ENCODE results near the gene ZC3H18. TPM values are rescaled to one million over a fixed set of nuclear protein-coding genes. Genes with fewer than 3 reads are reported as not detected.

The ZC3H18 gene
- polyA plus RNA-seq, 1 donor from 2014 or later, result 12.8 TPM

- TF ChIP-seq EP300 (conservative IDR thresholded peaks at IDR 0.05; ENCODE audit: poor library complexity, severe bottlenecking) (no peak), POLR2AphosphoS5 (IDR thresholded peaks at IDR 0.05) (no peak), EZH2 (IDR thresholded peaks at IDR 0.05; ENCODE audit: borderline replicate concordance, insufficient read depth, low read length, poor library complexity, severe bottlenecking) (no peak), MXI1 (conservative IDR thresholded peaks at IDR 0.05; ENCODE audit: poor library complexity, severe bottlenecking) (no peak), CTCF (IDR thresholded peaks at IDR 0.05; ENCODE audit: poor library complexity, severe bottlenecking) (no peak), REST (IDR thresholded peaks at IDR 0.05; ENCODE audit: borderline replicate concordance) (no peak), TAF1 (IDR thresholded peaks at IDR 0.05; ENCODE audit: low read depth) (no peak), SMC3 (conservative IDR thresholded peaks at IDR 0.05; ENCODE audit: poor library complexity) (no peak), RAD21 (conservative IDR thresholded peaks at IDR 0.05) (no peak)
- no peaks in the 10 kb centered on the region for H3K79me2 ChIP-seq (replicated peaks; ENCODE audit: insufficient read depth, low read length)
- no peaks in the 10 kb centered on the region for H3K36me3 ChIP-seq (ENCODE audit: insufficient read depth, low read length)
- H3K4me3 ChIP-seq (ENCODE audit: low read length), result no peak overlapping the region
- H3K4me2 ChIP-seq (ENCODE audit: low read length), result no peak overlapping the region
- H3K9me3 ChIP-seq (ENCODE audit: low read length), result no peaks in the 10 kb centered on the region
- no peaks in the 10 kb centered on the region for H3K27me3 ChIP-seq (ENCODE audit: insufficient read depth, low read depth, low read length)
- no peak overlapping the region for H3K27ac ChIP-seq (ENCODE audit: low read length)
- no peaks in the 10 kb centered on the region for H4K20me1 ChIP-seq (ENCODE audit: insufficient read depth)
- H3K9ac ChIP-seq (ENCODE audit: low read length), result no peak overlapping the region
- no peaks in the 10 kb centered on the region for H3F3A ChIP-seq (ENCODE audit: insufficient read depth, low read length, poor library complexity, severe bottlenecking)
- no peaks in the 10 kb centered on the region for H3K9me2 ChIP-seq (ENCODE audit: insufficient read depth, low read length)
- no peak overlapping the region for H2AFZ ChIP-seq (ENCODE audit: low read depth, low read length)
Measured at GRCh38 chr16:88645941-88646340, 75.7 kb downstream of the ZC3H18 start.

GRCh38 chr16:88646345-88647034 lies 76.3 kb downstream of the ZC3H18 start:
- no peaks in the 10 kb centered on the region for H3K79me2 ChIP-seq (replicated peaks; ENCODE audit: insufficient read depth, low read length)
- H3K4me2 ChIP-seq (ENCODE audit: low read length), result no peak overlapping the region
- H3K9ac ChIP-seq (ENCODE audit: low read length), result no peak overlapping the region
- no peak overlapping the region for H3K4me3 ChIP-seq (ENCODE audit: low read length)
- no peaks in the 10 kb centered on the region for H3K36me3 ChIP-seq (ENCODE audit: insufficient read depth, low read length)
- no peaks in the 10 kb centered on the region for H3K27me3 ChIP-seq (ENCODE audit: insufficient read depth, low read depth, low read length)
- H3K27ac ChIP-seq (ENCODE audit: low read length), result no peak overlapping the region
- no peak for TF ChIP-seq EP300 (conservative IDR thresholded peaks at IDR 0.05; ENCODE audit: poor library complexity, severe bottlenecking)
- no peak for TF ChIP-seq MXI1 (conservative IDR thresholded peaks at IDR 0.05; ENCODE audit: poor library complexity, severe bottlenecking)
- TF ChIP-seq POLR2AphosphoS5 (IDR thresholded peaks at IDR 0.05), result no peak
- TF ChIP-seq REST (IDR thresholded peaks at IDR 0.05; ENCODE audit: borderline replicate concordance), result no peak
- no peak for TF ChIP-seq TAF1 (IDR thresholded peaks at IDR 0.05; ENCODE audit: low read depth)
- no peak for TF ChIP-seq CTCF (IDR thresholded peaks at IDR 0.05; ENCODE audit: poor library complexity, severe bottlenecking)
- TF ChIP-seq RAD21 (conservative IDR thresholded peaks at IDR 0.05), result no peak
- no peak for TF ChIP-seq EZH2 (IDR thresholded peaks at IDR 0.05; ENCODE audit: borderline replicate concordance, insufficient read depth, low read length, poor library complexity, severe bottlenecking)
- no peaks in the 10 kb centered on the region for H3K9me2 ChIP-seq (ENCODE audit: insufficient read depth, low read length)
- H3K9me3 ChIP-seq (ENCODE audit: low read length), result no peaks in the 10 kb centered on the region
- no peaks in the 10 kb centered on the region for H4K20me1 ChIP-seq (ENCODE audit: insufficient read depth)
- no peaks in the 10 kb centered on the region for H3F3A ChIP-seq (ENCODE audit: insufficient read depth, low read length, poor library complexity, severe bottlenecking)
- no peak overlapping the region for H2AFZ ChIP-seq (ENCODE audit: low read depth, low read length)
